Activated naive CD4-positive, alpha-beta T cell treated with anti-CD3 and anti-CD28 coated beads, Interleukin-2, amount 50 U/mL, for 16 hours (primary cell): Measurements from ENCODE around the gene MMP15.
"Not testable (repeated sequence)": the region's sequence is repeated elsewhere in the genome, so short reads cannot be mapped to it uniquely, and the experiment has no call there.

ENCODE experiments used
- DNase-seq: peaks from one replicate; pipeline ENCODE4 v3.0.0-alpha.2; 2020

The MMP15 gene

GRCh38 chr16:58094026-58094425, 68.5 kb downstream of the MMP15 start:
- DNase-seq, result no peak

- no peak for DNase-seq
Observed at GRCh38 chr16:58094791-58095574, 69.4 kb downstream of the MMP15 start.

- DNase-seq, result not testable (repeated sequence)
Observed at GRCh38 chr16:58095575-58095960, 70.0 kb downstream of the MMP15 start.

- DNase-seq, result no peak
Observed at GRCh38 chr16:58096249-58096648, 70.7 kb downstream of the MMP15 start.
